ENCODE results near the gene HIP1. TPM values are rescaled to one million over a fixed set of nuclear protein-coding genes. Genes with fewer than 3 reads are reported as not detected.

HIP1 gene
- total RNA-seq, 1 donor from 2014 or later = 14.0 TPM

GRCh38 chr7:75575488-75576121 lies 163.1 kb downstream of the HIP1 start:
- Histone ChIP-seq H2AFZ (ENCODE audit: low read depth, low read length) (no peak overlapping the region), H3K79me2 (ENCODE audit: insufficient read depth, low read length) (no peaks in the 10 kb centered on the region), H3K9ac (ENCODE audit: low read length) (no peak overlapping the region), H3K27ac (ENCODE audit: low read depth, low read length) (no peak overlapping the region), H3K4me1 (ENCODE audit: insufficient read depth, low read length) (no peaks in the 10 kb centered on the region), H4K20me1 (ENCODE audit: insufficient read depth, low read length) (no peaks in the 10 kb centered on the region), H3K4me3 (ENCODE audit: insufficient read depth, low read depth, low read length) (no peak overlapping the region), H3K27me3 (ENCODE audit: insufficient read depth, low read length) (no peaks in the 10 kb centered on the region), H3K36me3 (ENCODE audit: insufficient read depth, low read length) (no peaks in the 10 kb centered on the region), H3K9me3 (ENCODE audit: insufficient read depth, low read depth, low read length) (no peaks in the 10 kb centered on the region), H3K4me2 (ENCODE audit: low read length) (no peak overlapping the region)
- H3K9me3 Mint-ChIP-seq (ENCODE audit: unreplicated experiment) = no peaks in the 10 kb centered on the region
- no peak overlapping the region for H3K27ac Mint-ChIP-seq (ENCODE audit: unreplicated experiment)
- no peaks in the 10 kb centered on the region for H3K4me1 Mint-ChIP-seq (ENCODE audit: low read depth, unreplicated experiment)
- DNase-seq (ENCODE audit: low read depth) = no peak
- peaks cover 16% of the 10 kb centered on the region for H3K36me3 Mint-ChIP-seq (ENCODE audit: low read depth, unreplicated experiment)
- no peak for FAIRE-seq
- TF ChIP-seq EZH2 (IDR thresholded peaks at IDR 0.05; ENCODE audit: insufficient read depth, low read length) (no peak), CTCF (IDR thresholded peaks at IDR 0.05; ENCODE audit: insufficient read depth, low read depth, low read length) (no peak)
- H3K4me3 Mint-ChIP-seq (ENCODE audit: unreplicated experiment) = no peak overlapping the region
- H3K27me3 Mint-ChIP-seq (ENCODE audit: low read depth, unreplicated experiment) = peaks cover 2% of the 10 kb centered on the region

- peaks cover 2% of the 10 kb centered on the region for H3K27me3 Mint-ChIP-seq (ENCODE audit: low read depth, unreplicated experiment)
- no peak overlapping the region for H3K9ac ChIP-seq (ENCODE audit: low read length)
- no peaks in the 10 kb centered on the region for H4K20me1 ChIP-seq (ENCODE audit: insufficient read depth, low read length)
- H3K4me1 ChIP-seq (ENCODE audit: insufficient read depth, low read length) = no peaks in the 10 kb centered on the region
- FAIRE-seq = no peak
- peaks cover 11% of the 10 kb centered on the region for H3K36me3 Mint-ChIP-seq (ENCODE audit: low read depth, unreplicated experiment)
- no peak overlapping the region for H3K27ac Mint-ChIP-seq (ENCODE audit: unreplicated experiment)
- DNase-seq (ENCODE audit: low read depth) = no peak
- peaks cover 3% of the 10 kb centered on the region for H3K27me3 ChIP-seq (ENCODE audit: insufficient read depth, low read length)
- H3K4me2 ChIP-seq (ENCODE audit: low read length) = no peak overlapping the region
- H3K4me3 Mint-ChIP-seq (ENCODE audit: unreplicated experiment) = no peak overlapping the region
- no peak overlapping the region for H2AFZ ChIP-seq (ENCODE audit: low read depth, low read length)
- H3K4me1 Mint-ChIP-seq (ENCODE audit: low read depth, unreplicated experiment) = no peaks in the 10 kb centered on the region
- H3K79me2 ChIP-seq (ENCODE audit: insufficient read depth, low read length) = no peaks in the 10 kb centered on the region
- H3K27ac ChIP-seq (ENCODE audit: low read depth, low read length) = no peak overlapping the region
- no peaks in the 10 kb centered on the region for H3K9me3 Mint-ChIP-seq (ENCODE audit: unreplicated experiment)
- no peak overlapping the region for H3K4me3 ChIP-seq (ENCODE audit: insufficient read depth, low read depth, low read length)
- H3K36me3 ChIP-seq (ENCODE audit: insufficient read depth, low read length) = no peaks in the 10 kb centered on the region
- H3K9me3 ChIP-seq (ENCODE audit: insufficient read depth, low read depth, low read length) = no peaks in the 10 kb centered on the region
- TF ChIP-seq CTCF (IDR thresholded peaks at IDR 0.05; ENCODE audit: insufficient read depth, low read depth, low read length) (no peak), EZH2 (IDR thresholded peaks at IDR 0.05; ENCODE audit: insufficient read depth, low read length) (no peak)
Observed at GRCh38 chr7:75573477-75574019, 165.2 kb downstream of the HIP1 start.

- Histone ChIP-seq H3K4me2 (ENCODE audit: low read length) (no peak overlapping the region), H3K36me3 (ENCODE audit: insufficient read depth, low read length) (no peaks in the 10 kb centered on the region), H3K9me3 (ENCODE audit: insufficient read depth, low read depth, low read length) (no peaks in the 10 kb centered on the region), H3K27ac (ENCODE audit: low read depth, low read length) (no peak overlapping the region), H3K9ac (ENCODE audit: low read length) (no peak overlapping the region), H3K4me3 (ENCODE audit: insufficient read depth, low read depth, low read length) (no peak overlapping the region), H3K79me2 (ENCODE audit: insufficient read depth, low read length) (no peaks in the 10 kb centered on the region), H2AFZ (ENCODE audit: low read depth, low read length) (no peak overlapping the region), H3K4me1 (ENCODE audit: insufficient read depth, low read length) (no peaks in the 10 kb centered on the region), H3K27me3 (ENCODE audit: insufficient read depth, low read length) (peaks cover 3% of the 10 kb centered on the region), H4K20me1 (ENCODE audit: insufficient read depth, low read length) (no peaks in the 10 kb centered on the region)
- Mint-ChIP-seq H3K4me3 (ENCODE audit: unreplicated experiment) (no peak overlapping the region), H3K36me3 (ENCODE audit: low read depth, unreplicated experiment) (peaks cover 9% of the 10 kb centered on the region), H3K4me1 (ENCODE audit: low read depth, unreplicated experiment) (no peaks in the 10 kb centered on the region), H3K27me3 (ENCODE audit: low read depth, unreplicated experiment) (peaks cover 2% of the 10 kb centered on the region), H3K27ac (ENCODE audit: unreplicated experiment) (no peak overlapping the region), H3K9me3 (ENCODE audit: unreplicated experiment) (no peaks in the 10 kb centered on the region)
- TF ChIP-seq CTCF (IDR thresholded peaks at IDR 0.05; ENCODE audit: insufficient read depth, low read depth, low read length) = no peak
- no peak for TF ChIP-seq EZH2 (IDR thresholded peaks at IDR 0.05; ENCODE audit: insufficient read depth, low read length)
- DNase-seq (ENCODE audit: low read depth) = no peak
- FAIRE-seq = no peak
Observed at GRCh38 chr7:75572814-75573213, 165.9 kb downstream of the HIP1 start.

Data from astrocyte (in vitro differentiated cells and primary cell).